Mesenchymal stem cell (in vitro differentiated cells and primary cell): ENCODE data around the gene KIF13A.

ENCODE experiments used
- DNase-seq: peaks from one replicate; pipeline ENCODE4 v3.0.0-alpha.2; 2013
- H2AFZ ChIP-seq: one replicate; pipeline ENCODE4 v1.6.1; 2013; ENCODE audit warnings: low read depth, mild to moderate bottlenecking, control low read depth, inconsistent platforms, low read length, moderate library complexity
- H2AK5ac ChIP-seq: 2 replicates; pipeline ENCODE4 v1.6.1; 2013; ENCODE audit warnings: low read length, moderate library complexity, mild to moderate bottlenecking, inconsistent platforms; ENCODE audit not compliant: severe bottlenecking
- H2BK120ac ChIP-seq: one replicate; pipeline ENCODE4 v1.6.1; 2013; ENCODE audit warnings: low read depth, mild to moderate bottlenecking, inconsistent platforms, low read length, moderate library complexity
- H2BK12ac ChIP-seq, 2 experiments: one replicate each; pipeline ENCODE4 v1.6.1; 2013; ENCODE audit warnings: inconsistent platforms in 2 of 2, low read length in 2 of 2, mild to moderate bottlenecking in 2 of 2, moderate library complexity in 2 of 2, control low read depth in 1 of 2
- H2BK15ac ChIP-seq: one replicate; pipeline ENCODE4 v1.6.1; 2013; ENCODE audit warnings: mild to moderate bottlenecking, low read depth, inconsistent platforms; ENCODE audit not compliant: poor library complexity, severe bottlenecking
- H2BK5ac ChIP-seq: 2 replicates; pipeline ENCODE4 v1.6.1; 2013; ENCODE audit warnings: low read depth, mild to moderate bottlenecking, low read length, control low read depth, inconsistent platforms; ENCODE audit not compliant: poor library complexity, severe bottlenecking
- H3K14ac ChIP-seq, 2 experiments: one replicate each; pipeline ENCODE4 v1.6.1; 2013; ENCODE audit warnings: inconsistent platforms in 2 of 2, low read length in 2 of 2, control low read depth in 1 of 2, mild to moderate bottlenecking in 1 of 2, moderate library complexity in 1 of 2
- H3K18ac ChIP-seq, 2 experiments: one replicate each; pipeline ENCODE4 v1.6.1; 2013; ENCODE audit warnings: inconsistent platforms in 2 of 2, low read length in 2 of 2, control low read depth in 1 of 2, low read depth in 1 of 2, mild to moderate bottlenecking in 1 of 2
- H3K23ac ChIP-seq, 2 experiments: one replicate each; pipeline ENCODE4 v1.6.1; 2013; ENCODE audit warnings: inconsistent platforms in 2 of 2, low read length in 2 of 2, mild to moderate bottlenecking in 2 of 2, moderate library complexity in 2 of 2, control low read depth in 1 of 2
- H3K27ac ChIP-seq: 2 replicates; pipeline ENCODE4 v1.5.1; 2013; ENCODE audit warnings: mild to moderate bottlenecking, moderate library complexity, low read length, control low read depth, inconsistent platforms; ENCODE audit not compliant: poor library complexity, severe bottlenecking
- H3K27me3 ChIP-seq, 2 experiments: 2 replicates each; pipeline versions ENCODE4 v1.6.1 to v1.7.0; 2013; ENCODE audit warnings: low read length in 2 of 2, mild to moderate bottlenecking in 2 of 2, moderate library complexity in 2 of 2, control low read depth in 1 of 2, inconsistent platforms in 1 of 2; ENCODE audit not compliant: control insufficient read depth in 1 of 2, insufficient read depth in 1 of 2
- H3K36me3 ChIP-seq, 2 experiments: 2 replicates each; pipeline versions ENCODE4 v1.6.1 to v1.7.0; 2013; ENCODE audit warnings: low read length in 2 of 2, control low read depth in 1 of 2, inconsistent platforms in 1 of 2, low read depth in 1 of 2, mild to moderate bottlenecking in 1 of 2; ENCODE audit not compliant: insufficient read depth in 2 of 2, control insufficient read depth in 1 of 2
- H3K4ac ChIP-seq, 2 experiments: one replicate each; pipeline ENCODE4 v1.6.1; 2013; ENCODE audit warnings: inconsistent platforms in 2 of 2, low read length in 2 of 2, mild to moderate bottlenecking in 2 of 2, moderate library complexity in 2 of 2, control low read depth in 1 of 2, low read depth in 1 of 2
- H3K4me1 ChIP-seq: 2 replicates; pipeline ENCODE4 v1.6.1; 2013; ENCODE audit warnings: low read depth, low read length, control low read depth; ENCODE audit not compliant: control insufficient read depth, insufficient read depth
- H3K4me2 ChIP-seq: 2 replicates; pipeline ENCODE4 v1.6.1; 2013; ENCODE audit warnings: low read length, mild to moderate bottlenecking, inconsistent platforms; ENCODE audit not compliant: poor library complexity, severe bottlenecking
- H3K4me3 ChIP-seq, 2 experiments: 2 replicates each; pipeline versions ENCODE4 v1.5.1 to v1.7.0; 2013; ENCODE audit warnings: low read length in 2 of 2, mild to moderate bottlenecking in 2 of 2, control low read depth in 1 of 2, low read depth in 1 of 2; ENCODE audit not compliant: insufficient read depth in 1 of 2
- H3K79me1 ChIP-seq: replicated peaks from 2 replicates; pipeline ENCODE4 v1.6.1; 2013; ENCODE audit warnings: mild to moderate bottlenecking, control low read depth, low read length, inconsistent platforms; ENCODE audit not compliant: poor library complexity, severe bottlenecking
- H3K9ac ChIP-seq: 2 replicates; pipeline ENCODE4 v1.7.0; 2013; ENCODE audit warnings: mild to moderate bottlenecking, low read length, moderate library complexity
- H3K9me3 ChIP-seq: 2 replicates; pipeline ENCODE4 v1.7.0; 2013; ENCODE audit warnings: mild to moderate bottlenecking, low read length; ENCODE audit not compliant: control insufficient read depth
- H4K8ac ChIP-seq: one replicate; pipeline ENCODE4 v1.6.1; 2013; ENCODE audit warnings: inconsistent platforms, mild to moderate bottlenecking, low read length, moderate library complexity
- H4K91ac ChIP-seq: one replicate; pipeline ENCODE4 v1.6.1; 2013; ENCODE audit warnings: mild to moderate bottlenecking, low read length, inconsistent platforms
- WGBS: methylation state at CpG from one replicate; pipeline ENCODE4 v1.1.7; 2013; ENCODE audit warnings: mixed read lengths; 5-methylcytosine and 5-hydroxymethylcytosine counted together

The KIF13A gene

DNA sequence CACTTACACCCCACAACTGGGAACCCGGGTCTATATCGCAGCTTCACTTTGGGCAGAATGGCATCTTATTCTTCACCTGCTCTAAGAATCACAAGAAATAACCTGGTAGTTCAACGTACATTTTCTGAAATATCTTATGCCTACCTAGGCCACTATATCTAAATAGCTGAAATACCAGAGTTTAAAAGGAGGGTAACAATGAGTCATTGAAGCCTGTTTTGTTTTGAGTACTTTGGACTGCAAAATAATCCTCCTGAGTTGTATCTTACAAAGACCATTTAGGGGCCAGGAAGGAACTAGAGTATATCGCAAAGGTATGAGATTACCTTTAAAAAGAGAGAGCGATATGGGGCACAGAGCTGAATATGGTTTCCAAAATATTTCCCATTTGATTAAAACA lies 184.0 kb downstream of the KIF13A start:
- no peak overlapping the region for H2BK5ac ChIP-seq
- 95% methylated on average over 2 of the region's 5 CpGs for WGBS
- no peak overlapping the region for H2AFZ ChIP-seq
- H2AK5ac ChIP-seq, result no peak overlapping the region
- H3K9me3 ChIP-seq, result no peaks in the 10 kb centered on the region
- no peak overlapping the region for H3K23ac ChIP-seq
- H4K8ac ChIP-seq, result no peak overlapping the region
- H3K4me2 ChIP-seq, result no peak overlapping the region
- no peak for DNase-seq
- no peak overlapping the region for H2BK120ac ChIP-seq
- H3K4me3 ChIP-seq, result no peak overlapping the region
- H3K9ac ChIP-seq, result no peak overlapping the region
- no peak overlapping the region for H3K27ac ChIP-seq
- peaks cover 2% of the 10 kb centered on the region for H3K4me1 ChIP-seq
- no peaks in the 10 kb centered on the region for H3K27me3 ChIP-seq
- H3K79me1 ChIP-seq, result peaks cover 4% of the 10 kb centered on the region
- no peak overlapping the region for H2BK15ac ChIP-seq
- H2BK12ac ChIP-seq, result no peak overlapping the region
- peaks cover 33 to 81% of the 10 kb centered on the region in 2 experiments for H3K36me3 ChIP-seq
- no peak overlapping the region for H4K91ac ChIP-seq
- no peak overlapping the region for H3K4ac ChIP-seq
- no peak overlapping the region for H3K14ac ChIP-seq
- H3K18ac ChIP-seq, result no peak overlapping the region

- Histone ChIP-seq H2BK120ac (no peak overlapping the region), H2AFZ (no peak overlapping the region), H3K36me3 (peaks cover 38 to 90% of the 10 kb centered on the region in 2 experiments), H3K14ac (no peak overlapping the region), H3K4ac (no peak overlapping the region), H2BK15ac (no peak overlapping the region), H3K9ac (no peak overlapping the region), H3K27ac (no peak overlapping the region), H2BK12ac (no peak overlapping the region), H3K27me3 (no peaks in the 10 kb centered on the region), H3K9me3 (no peaks in the 10 kb centered on the region), H3K4me3 (no peak overlapping the region), H3K4me2 (no peak overlapping the region), H3K23ac (no peak overlapping the region), H2AK5ac (no peak overlapping the region), H4K8ac (no peak overlapping the region), H3K18ac (no peak overlapping the region), H3K4me1 (peaks cover 2% of the 10 kb centered on the region), H3K79me1 (peaks cover 4% of the 10 kb centered on the region), H4K91ac (no peak overlapping the region), H2BK5ac (no peak overlapping the region)
- WGBS, result 90% methylated on average over 1 of the region's 2 CpGs
- no peak for DNase-seq
Observed at GRCh38 chr6:17798477-17799154, 188.8 kb downstream of the KIF13A start.

- no peak overlapping the region for H3K9ac ChIP-seq
- H2BK15ac ChIP-seq, result no peak overlapping the region
Observed at GRCh38 chr6:17790489-17790888, 196.9 kb downstream of the KIF13A start.

DNA sequence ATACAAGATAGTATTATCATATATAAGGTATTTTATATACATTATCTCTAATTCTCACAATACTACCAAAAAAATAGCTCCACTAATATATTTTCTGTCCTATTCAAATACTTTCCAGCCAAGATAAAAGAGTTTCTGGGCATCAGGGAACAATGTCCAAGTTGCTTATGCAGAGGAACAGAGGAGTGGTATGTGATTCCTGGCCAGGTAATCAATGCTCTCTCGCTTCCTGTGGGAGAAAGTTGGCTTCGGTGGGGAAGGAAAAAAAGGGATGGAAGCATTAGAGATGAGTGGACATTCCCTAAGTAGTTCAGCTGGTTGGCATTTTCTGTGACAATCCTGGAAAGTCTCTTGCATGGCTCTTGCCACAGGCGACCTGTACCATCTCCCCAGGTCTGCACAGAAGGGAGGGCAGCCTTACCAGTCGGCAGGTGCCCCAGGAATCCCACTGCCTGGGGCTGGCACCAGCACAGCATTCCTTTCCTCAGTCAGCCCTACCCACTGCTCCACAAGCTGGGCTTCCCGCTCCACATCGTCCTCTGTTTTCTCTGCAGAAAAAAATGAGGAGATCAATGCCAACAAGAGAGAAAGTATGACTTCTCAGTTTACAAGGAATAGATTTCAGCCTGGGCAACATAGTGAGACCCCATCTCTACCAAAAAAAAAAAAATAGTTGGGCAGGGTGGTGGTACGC lies 202.2 kb downstream of the KIF13A start:
- H3K79me1 ChIP-seq, result peaks cover 1% of the 10 kb centered on the region
- H2BK12ac ChIP-seq, result no peak overlapping the region
- WGBS, result 93% methylated on average over 4 of the region's 7 CpGs
- no peak overlapping the region for H2AFZ ChIP-seq
- peaks cover 22 to 89% of the 10 kb centered on the region in 2 experiments for H3K36me3 ChIP-seq
- H2AK5ac ChIP-seq, result no peak overlapping the region
- DNase-seq, result no peak
- H3K4me3 ChIP-seq, result no peak overlapping the region
- H3K27me3 ChIP-seq, result no peaks in the 10 kb centered on the region
- no peak overlapping the region for H4K91ac ChIP-seq
- no peak overlapping the region for H3K14ac ChIP-seq
- no peak overlapping the region for H2BK5ac ChIP-seq
- no peak overlapping the region for H3K27ac ChIP-seq
- no peak overlapping the region for H3K4ac ChIP-seq
- H3K9me3 ChIP-seq, result no peaks in the 10 kb centered on the region
- no peaks in the 10 kb centered on the region for H3K4me1 ChIP-seq
- no peak overlapping the region for H3K9ac ChIP-seq
- no peak overlapping the region for H2BK15ac ChIP-seq
- no peak overlapping the region for H3K18ac ChIP-seq
- no peak overlapping the region for H3K4me2 ChIP-seq
- H2BK120ac ChIP-seq, result no peak overlapping the region
- H4K8ac ChIP-seq, result no peak overlapping the region
- H3K23ac ChIP-seq, result no peak overlapping the region

More at GRCh38 chr6:17790489-17790888, 196.9 kb downstream of the KIF13A start:
- Histone ChIP-seq H2BK120ac (no peak overlapping the region), H3K79me1 (peaks cover 4% of the 10 kb centered on the region), H2BK12ac (no peak overlapping the region), H3K4me3 (no peak overlapping the region), H3K4ac (no peak overlapping the region), H4K8ac (no peak overlapping the region), H3K14ac (no peak overlapping the region), H4K91ac (no peak overlapping the region), H3K23ac (no peak overlapping the region), H2AFZ (no peak overlapping the region), H3K27me3 (no peaks in the 10 kb centered on the region), H3K4me2 (no peak overlapping the region), H2BK5ac (no peak overlapping the region), H3K18ac (no peak overlapping the region), H3K4me1 (no peaks in the 10 kb centered on the region), H3K27ac (no peak overlapping the region), H3K9me3 (no peaks in the 10 kb centered on the region), H3K36me3 (peaks cover 30 to 89% of the 10 kb centered on the region in 2 experiments), H2AK5ac (no peak overlapping the region)
- peak; percentile 18 for DNase-seq
